WTC11 (cell line): Measurements from ENCODE around the gene CHL1. TPM values are rescaled to one million over a fixed set of nuclear protein-coding genes. Genes with fewer than 3 reads are reported as not detected.

Experiments used
- ATAC-seq: fragments of 200-7000 bp; cut with Tn5 transposase; 2 replicates; pipeline ENCODE4 v1.10.0; 2021; ENCODE audit warnings: mild to moderate bottlenecking, moderate library complexity
- CTCF ChIA-PET: fragments of 300-600 bp; sonication (Branson Sonifier 250); formaldehyde crosslinking; loops from one replicate; lab custom pipeline; 2021; ENCODE audit warnings: antibody characterized with exemption; lab: Charles Lee
- POLR2A ChIA-PET: fragments of 350-600 bp; sonication (Branson Sonifier 250); formaldehyde crosslinking; loops from one replicate; lab custom pipeline; 2021; ENCODE audit warnings: antibody characterized with exemption; lab: Charles Lee
- DNase-seq: peaks from one replicate; pipeline ENCODE4 v3.0.0; 2021; ENCODE audit warnings: low spot score
- H3K27ac Mint-ChIP-seq: 2 replicates; pipeline ENCODE4 v1.8.0; 2021; ENCODE audit warnings: mixed read lengths
- H3K27me3 Mint-ChIP-seq: 2 replicates; pipeline ENCODE4 v1.8.0; 2021; ENCODE audit warnings: low read depth, mild to moderate bottlenecking, moderate library complexity, mixed read lengths
- H3K36me3 Mint-ChIP-seq: 2 replicates; pipeline ENCODE4 v1.8.0; 2021; ENCODE audit warnings: mixed read lengths
- H3K4me1 Mint-ChIP-seq: 2 replicates; pipeline ENCODE4 v1.8.0; 2022; ENCODE audit warnings: mixed read lengths
- H3K4me3 Mint-ChIP-seq: 2 replicates; pipeline ENCODE4 v1.8.0; 2021; ENCODE audit warnings: mild to moderate bottlenecking, moderate library complexity, mixed read lengths
- H3K9me3 Mint-ChIP-seq: 2 replicates; pipeline ENCODE4 v1.8.0; 2021; ENCODE audit warnings: mixed read lengths
- AFF4 ChIP-seq: sonication (generic); formaldehyde crosslinking; IDR thresholded peaks from 2 replicates; pipeline ENCODE4 v1.8.1; 2023; ENCODE audit warnings: mild to moderate bottlenecking, missing genetic modification reagents, borderline replicate concordance
- ATF3 ChIP-seq: sonication (generic); formaldehyde crosslinking; conservative IDR thresholded peaks from 2 replicates; pipeline ENCODE4 v1.8.1; 2022; ENCODE audit warnings: mild to moderate bottlenecking, missing genetic modification reagents
- CTCF ChIP-seq: fragments of 200-600 bp; IDR thresholded peaks from 2 replicates; pipeline ENCODE4 v1.8.0; 2022; ENCODE audit warnings: antibody characterized with exemption
- E2F1 ChIP-seq: sonication (generic); formaldehyde crosslinking; IDR thresholded peaks from 2 replicates; pipeline ENCODE4 v1.8.0; 2022; ENCODE audit warnings: mild to moderate bottlenecking, missing genetic modification reagents
- E2F4 ChIP-seq: sonication (generic); formaldehyde crosslinking; IDR thresholded peaks from 2 replicates; pipeline ENCODE4 v1.8.1; 2022; ENCODE audit warnings: low read depth, mild to moderate bottlenecking, moderate library complexity, missing genetic modification reagents, borderline replicate concordance
- IRF1 ChIP-seq: sonication (generic); formaldehyde crosslinking; IDR thresholded peaks from 2 replicates; pipeline ENCODE4 v1.8.0; 2023; ENCODE audit warnings: missing genetic modification reagents
- PRDM15 ChIP-seq: sonication (generic); formaldehyde crosslinking; IDR thresholded peaks from 2 replicates; pipeline ENCODE4 v1.8.0; 2022; ENCODE audit warnings: missing genetic modification reagents
- SMAD3 ChIP-seq: sonication (generic); formaldehyde crosslinking; IDR thresholded peaks from 2 replicates; pipeline ENCODE4 v1.8.0; 2022; ENCODE audit warnings: missing genetic modification reagents, mild to moderate bottlenecking, borderline replicate concordance
- STAT6 ChIP-seq: sonication (generic); formaldehyde crosslinking; conservative IDR thresholded peaks from 2 replicates; pipeline ENCODE4 v1.8.1; 2023; ENCODE audit warnings: mild to moderate bottlenecking, low read depth, missing genetic modification reagents, moderate library complexity
- TP53 ChIP-seq: sonication (generic); formaldehyde crosslinking; IDR thresholded peaks from 2 replicates; pipeline ENCODE4 v1.8.1; 2023; ENCODE audit warnings: mild to moderate bottlenecking, missing genetic modification reagents
- ZBTB21 ChIP-seq: sonication (generic); formaldehyde crosslinking; IDR thresholded peaks from 2 replicates; pipeline ENCODE4 v1.8.1; 2023; ENCODE audit warnings: mild to moderate bottlenecking, missing genetic modification reagents, borderline replicate concordance
- ZMAT4 ChIP-seq: fragments of 250-450 bp; sonication (Bioruptor Pico); IDR thresholded peaks from 2 replicates; pipeline ENCODE4 v1.9.0; 2021; ENCODE audit warnings: mild to moderate bottlenecking
- ZNF396 ChIP-seq: fragments of 250-450 bp; sonication (Bioruptor Pico); IDR thresholded peaks from 2 replicates; pipeline ENCODE4 v1.8.0; 2021; ENCODE audit warnings: mild to moderate bottlenecking, moderate library complexity, borderline replicate concordance
- ZNF512 ChIP-seq: sonication (generic); formaldehyde crosslinking; IDR thresholded peaks from 2 replicates; pipeline ENCODE4 v1.8.1; 2022; ENCODE audit warnings: missing genetic modification reagents, borderline replicate concordance
- ZNF671 ChIP-seq: fragments of 250-450 bp; sonication (Bioruptor Pico); IDR thresholded peaks from 2 replicates; pipeline ENCODE4 v1.8.0; 2021; ENCODE audit warnings: mild to moderate bottlenecking
- total RNA-seq: library from RNA; stranded (reverse); gene quantifications from 3 replicates; pipeline ENCODE4 v1.2.3, GENCODE V29; 2021

The CHL1 gene
- total RNA-seq, 1 experiment from 2014 or later = not detected

GRCh38 chr3:350871-351371 is 154.4 kb downstream of the CHL1 start:
- no peak overlapping the region for H3K4me3 Mint-ChIP-seq
- DNase-seq (no peak), ATAC-seq (no peak)
- peaks cover 54% of the 10 kb centered on the region for H3K36me3 Mint-ChIP-seq
- ChIA-PET CTCF (no interaction called here), POLR2A (no interaction called here)
- peaks cover 76% of the 10 kb centered on the region for H3K9me3 Mint-ChIP-seq
- no peak for TF ChIP-seq ZMAT4 (CRISPR knock-in tag)
- no peak for TF ChIP-seq ZNF671 (CRISPR knock-in tag)
- no peak for TF ChIP-seq ZBTB21 (CRISPR knock-in tag)
- TF ChIP-seq E2F1 (CRISPR knock-in tag) = no peak
- TF ChIP-seq TP53 (CRISPR knock-in tag) = no peak
- TF ChIP-seq STAT6 = no peak
- TF ChIP-seq PRDM15 (CRISPR knock-in tag) = no peak
- no peak for TF ChIP-seq CTCF
- no peak for TF ChIP-seq AFF4 (CRISPR knock-in tag)
- TF ChIP-seq E2F4 = no peak
- TF ChIP-seq IRF1 (CRISPR knock-in tag) = no peak
- no peak for TF ChIP-seq ZNF512 (CRISPR knock-in tag)
- TF ChIP-seq ZNF396 (CRISPR knock-in tag) = no peak
- TF ChIP-seq ATF3 (CRISPR knock-in tag) = no peak
- TF ChIP-seq SMAD3 = no peak
- no peak overlapping the region for H3K27ac Mint-ChIP-seq
- H3K27me3 Mint-ChIP-seq = peaks cover 3% of the 10 kb centered on the region; the same call in 1 of the 2 replicates
- H3K4me1 Mint-ChIP-seq = no peaks in the 10 kb centered on the region
